WTC11 (cell line): ENCODE results near the gene MAP4.

Experiments
- ETV6 ChIP-seq: sonication (generic); formaldehyde crosslinking; IDR thresholded peaks from 2 replicates; pipeline ENCODE4 v1.8.1; 2022; ENCODE audit warnings: mild to moderate bottlenecking, missing genetic modification reagents
- IRF2 ChIP-seq: sonication (generic); formaldehyde crosslinking; IDR thresholded peaks from 2 replicates; pipeline ENCODE4 v1.8.0; 2022; ENCODE audit warnings: low read depth, missing genetic modification reagents, borderline replicate concordance
- JUN ChIP-seq: sonication (generic); formaldehyde crosslinking; IDR thresholded peaks from 2 replicates; pipeline ENCODE4 v1.8.0; 2023; ENCODE audit warnings: mild to moderate bottlenecking, missing genetic modification reagents
- NFYB ChIP-seq: sonication (generic); formaldehyde crosslinking; conservative IDR thresholded peaks from 2 replicates; pipeline ENCODE4 v1.8.0; 2022; ENCODE audit warnings: low read depth, missing genetic modification reagents
- PRRX2 ChIP-seq: fragments of 250-450 bp; sonication (Bioruptor Pico); IDR thresholded peaks from 2 replicates; pipeline ENCODE4 v1.8.0; 2021; ENCODE audit warnings: mild to moderate bottlenecking
- RELA ChIP-seq: sonication (generic); formaldehyde crosslinking; IDR thresholded peaks from 2 replicates; pipeline ENCODE4 v1.8.1; 2022; ENCODE audit warnings: missing genetic modification reagents, mild to moderate bottlenecking, borderline replicate concordance
- ZNF232 ChIP-seq: sonication (generic); formaldehyde crosslinking; IDR thresholded peaks from 2 replicates; pipeline ENCODE4 v1.8.0; 2022; ENCODE audit warnings: mild to moderate bottlenecking, missing genetic modification reagents
- TF ChIP-seq, protein P1 (sequence below): fragments of 200-600 bp; IDR thresholded peaks from 2 replicates; pipeline ENCODE4 v1.8.0; 2022; ENCODE audit warnings: antibody characterized with exemption
- TF ChIP-seq, protein P2 (sequence below): sonication (generic); formaldehyde crosslinking; IDR thresholded peaks from 2 replicates; pipeline ENCODE4 v1.8.1; 2023; ENCODE audit warnings: mild to moderate bottlenecking, missing genetic modification reagents, moderate library complexity
- TF ChIP-seq, protein P3 (sequence below): sonication (generic); formaldehyde crosslinking; IDR thresholded peaks from 2 replicates; pipeline ENCODE4 v1.8.0; 2023; ENCODE audit warnings: mild to moderate bottlenecking, missing genetic modification reagents
- TF ChIP-seq, protein P4 (sequence below): sonication (generic); formaldehyde crosslinking; IDR thresholded peaks from 2 replicates; pipeline ENCODE4 v1.8.1; 2023; ENCODE audit warnings: mild to moderate bottlenecking, missing genetic modification reagents, borderline replicate concordance
- TF ChIP-seq, protein P5 (sequence below): sonication (generic); formaldehyde crosslinking; conservative IDR thresholded peaks from 2 replicates; pipeline ENCODE4 v1.8.1; 2022; ENCODE audit warnings: mild to moderate bottlenecking, missing genetic modification reagents

DNA sequence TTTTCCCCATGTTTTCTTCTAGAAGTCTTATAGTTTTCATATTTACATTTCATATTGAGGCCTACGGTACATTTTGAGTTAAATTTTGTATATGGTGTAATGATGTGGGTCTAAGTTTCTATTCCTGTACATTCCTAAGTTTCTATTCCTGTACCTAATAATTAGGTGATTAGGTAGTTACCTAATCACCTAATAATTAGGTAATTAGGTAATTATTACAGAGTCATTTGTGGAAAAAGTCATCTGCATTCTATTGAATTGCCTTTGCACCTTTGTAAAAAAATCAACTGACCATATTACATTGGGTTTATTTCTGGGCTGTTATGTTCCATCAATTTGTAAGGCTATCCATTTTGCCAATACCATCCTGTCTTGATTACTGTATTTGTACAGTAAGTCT is 37.1 kb downstream of the MAP4 start:
- no peak for TF ChIP-seq RELA
- TF ChIP-seq, protein P1, sequence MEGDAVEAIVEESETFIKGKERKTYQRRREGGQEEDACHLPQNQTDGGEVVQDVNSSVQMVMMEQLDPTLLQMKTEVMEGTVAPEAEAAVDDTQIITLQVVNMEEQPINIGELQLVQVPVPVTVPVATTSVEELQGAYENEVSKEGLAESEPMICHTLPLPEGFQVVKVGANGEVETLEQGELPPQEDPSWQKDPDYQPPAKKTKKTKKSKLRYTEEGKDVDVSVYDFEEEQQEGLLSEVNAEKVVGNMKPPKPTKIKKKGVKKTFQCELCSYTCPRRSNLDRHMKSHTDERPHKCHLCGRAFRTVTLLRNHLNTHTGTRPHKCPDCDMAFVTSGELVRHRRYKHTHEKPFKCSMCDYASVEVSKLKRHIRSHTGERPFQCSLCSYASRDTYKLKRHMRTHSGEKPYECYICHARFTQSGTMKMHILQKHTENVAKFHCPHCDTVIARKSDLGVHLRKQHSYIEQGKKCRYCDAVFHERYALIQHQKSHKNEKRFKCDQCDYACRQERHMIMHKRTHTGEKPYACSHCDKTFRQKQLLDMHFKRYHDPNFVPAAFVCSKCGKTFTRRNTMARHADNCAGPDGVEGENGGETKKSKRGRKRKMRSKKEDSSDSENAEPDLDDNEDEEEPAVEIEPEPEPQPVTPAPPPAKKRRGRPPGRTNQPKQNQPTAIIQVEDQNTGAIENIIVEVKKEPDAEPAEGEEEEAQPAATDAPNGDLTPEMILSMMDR, result no peak
- TF ChIP-seq, protein P2, sequence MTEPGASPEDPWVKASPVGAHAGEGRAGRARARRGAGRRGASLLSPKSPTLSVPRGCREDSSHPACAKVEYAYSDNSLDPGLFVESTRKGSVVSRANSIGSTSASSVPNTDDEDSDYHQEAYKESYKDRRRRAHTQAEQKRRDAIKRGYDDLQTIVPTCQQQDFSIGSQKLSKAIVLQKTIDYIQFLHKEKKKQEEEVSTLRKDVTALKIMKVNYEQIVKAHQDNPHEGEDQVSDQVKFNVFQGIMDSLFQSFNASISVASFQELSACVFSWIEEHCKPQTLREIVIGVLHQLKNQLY (CRISPR knock-in tag), result no peak
- TF ChIP-seq, protein P3, sequence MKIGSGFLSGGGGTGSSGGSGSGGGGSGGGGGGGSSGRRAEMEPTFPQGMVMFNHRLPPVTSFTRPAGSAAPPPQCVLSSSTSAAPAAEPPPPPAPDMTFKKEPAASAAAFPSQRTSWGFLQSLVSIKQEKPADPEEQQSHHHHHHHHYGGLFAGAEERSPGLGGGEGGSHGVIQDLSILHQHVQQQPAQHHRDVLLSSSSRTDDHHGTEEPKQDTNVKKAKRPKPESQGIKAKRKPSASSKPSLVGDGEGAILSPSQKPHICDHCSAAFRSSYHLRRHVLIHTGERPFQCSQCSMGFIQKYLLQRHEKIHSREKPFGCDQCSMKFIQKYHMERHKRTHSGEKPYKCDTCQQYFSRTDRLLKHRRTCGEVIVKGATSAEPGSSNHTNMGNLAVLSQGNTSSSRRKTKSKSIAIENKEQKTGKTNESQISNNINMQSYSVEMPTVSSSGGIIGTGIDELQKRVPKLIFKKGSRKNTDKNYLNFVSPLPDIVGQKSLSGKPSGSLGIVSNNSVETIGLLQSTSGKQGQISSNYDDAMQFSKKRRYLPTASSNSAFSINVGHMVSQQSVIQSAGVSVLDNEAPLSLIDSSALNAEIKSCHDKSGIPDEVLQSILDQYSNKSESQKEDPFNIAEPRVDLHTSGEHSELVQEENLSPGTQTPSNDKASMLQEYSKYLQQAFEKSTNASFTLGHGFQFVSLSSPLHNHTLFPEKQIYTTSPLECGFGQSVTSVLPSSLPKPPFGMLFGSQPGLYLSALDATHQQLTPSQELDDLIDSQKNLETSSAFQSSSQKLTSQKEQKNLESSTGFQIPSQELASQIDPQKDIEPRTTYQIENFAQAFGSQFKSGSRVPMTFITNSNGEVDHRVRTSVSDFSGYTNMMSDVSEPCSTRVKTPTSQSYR (CRISPR knock-in tag), result no peak
- TF ChIP-seq IRF2 (CRISPR knock-in tag), result no peak
- TF ChIP-seq, protein P4, sequence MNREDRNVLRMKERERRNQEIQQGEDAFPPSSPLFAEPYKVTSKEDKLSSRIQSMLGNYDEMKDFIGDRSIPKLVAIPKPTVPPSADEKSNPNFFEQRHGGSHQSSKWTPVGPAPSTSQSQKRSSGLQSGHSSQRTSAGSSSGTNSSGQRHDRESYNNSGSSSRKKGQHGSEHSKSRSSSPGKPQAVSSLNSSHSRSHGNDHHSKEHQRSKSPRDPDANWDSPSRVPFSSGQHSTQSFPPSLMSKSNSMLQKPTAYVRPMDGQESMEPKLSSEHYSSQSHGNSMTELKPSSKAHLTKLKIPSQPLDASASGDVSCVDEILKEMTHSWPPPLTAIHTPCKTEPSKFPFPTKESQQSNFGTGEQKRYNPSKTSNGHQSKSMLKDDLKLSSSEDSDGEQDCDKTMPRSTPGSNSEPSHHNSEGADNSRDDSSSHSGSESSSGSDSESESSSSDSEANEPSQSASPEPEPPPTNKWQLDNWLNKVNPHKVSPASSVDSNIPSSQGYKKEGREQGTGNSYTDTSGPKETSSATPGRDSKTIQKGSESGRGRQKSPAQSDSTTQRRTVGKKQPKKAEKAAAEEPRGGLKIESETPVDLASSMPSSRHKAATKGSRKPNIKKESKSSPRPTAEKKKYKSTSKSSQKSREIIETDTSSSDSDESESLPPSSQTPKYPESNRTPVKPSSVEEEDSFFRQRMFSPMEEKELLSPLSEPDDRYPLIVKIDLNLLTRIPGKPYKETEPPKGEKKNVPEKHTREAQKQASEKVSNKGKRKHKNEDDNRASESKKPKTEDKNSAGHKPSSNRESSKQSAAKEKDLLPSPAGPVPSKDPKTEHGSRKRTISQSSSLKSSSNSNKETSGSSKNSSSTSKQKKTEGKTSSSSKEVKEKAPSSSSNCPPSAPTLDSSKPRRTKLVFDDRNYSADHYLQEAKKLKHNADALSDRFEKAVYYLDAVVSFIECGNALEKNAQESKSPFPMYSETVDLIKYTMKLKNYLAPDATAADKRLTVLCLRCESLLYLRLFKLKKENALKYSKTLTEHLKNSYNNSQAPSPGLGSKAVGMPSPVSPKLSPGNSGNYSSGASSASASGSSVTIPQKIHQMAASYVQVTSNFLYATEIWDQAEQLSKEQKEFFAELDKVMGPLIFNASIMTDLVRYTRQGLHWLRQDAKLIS (CRISPR knock-in tag), result no peak
- no peak for TF ChIP-seq ETV6 (CRISPR knock-in tag)
- no peak for TF ChIP-seq JUN (CRISPR knock-in tag)
- TF ChIP-seq NFYB (CRISPR knock-in tag), result no peak
- TF ChIP-seq, protein P5, sequence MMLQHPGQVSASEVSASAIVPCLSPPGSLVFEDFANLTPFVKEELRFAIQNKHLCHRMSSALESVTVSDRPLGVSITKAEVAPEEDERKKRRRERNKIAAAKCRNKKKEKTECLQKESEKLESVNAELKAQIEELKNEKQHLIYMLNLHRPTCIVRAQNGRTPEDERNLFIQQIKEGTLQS (CRISPR knock-in tag), result no peak
- TF ChIP-seq ZNF232 (CRISPR knock-in tag), result no peak
- no peak for TF ChIP-seq PRRX2 (CRISPR knock-in tag)
